Activated CD8-positive, alpha-beta memory T cell treated with anti-CD3 and anti-CD28 coated beads for 4 hours (primary cell): ENCODE results near the gene EPHB2.

ENCODE experiments used
- DNase-seq, 2 donors: peaks; one replicate each; pipeline ENCODE4 v3.0.0-alpha.2; 2020; ENCODE audit warnings: low read depth in 2 of 2

The EPHB2 gene

DNA sequence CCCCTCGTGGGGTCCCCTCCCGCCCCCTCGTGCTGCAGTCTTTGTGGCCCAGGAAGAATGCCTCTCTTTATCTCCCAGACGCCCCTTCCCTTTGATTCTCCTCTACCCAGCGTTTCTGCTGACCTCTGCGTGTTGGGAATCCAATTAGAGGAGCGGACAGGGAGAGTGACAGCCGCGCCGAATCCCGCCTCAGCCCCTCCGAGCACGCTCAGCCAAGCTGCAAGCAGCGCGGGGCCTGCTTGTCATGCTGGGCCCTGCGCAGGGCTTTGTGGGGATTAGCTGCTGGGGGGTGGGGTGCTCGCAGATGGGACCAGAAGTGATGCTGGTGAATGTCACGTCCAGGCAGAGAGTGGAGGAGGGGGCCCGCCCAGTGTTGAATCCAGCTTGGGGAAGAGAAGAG lies 91.1 kb downstream of the EPHB2 start:
- DNase-seq = no peak

DNA sequence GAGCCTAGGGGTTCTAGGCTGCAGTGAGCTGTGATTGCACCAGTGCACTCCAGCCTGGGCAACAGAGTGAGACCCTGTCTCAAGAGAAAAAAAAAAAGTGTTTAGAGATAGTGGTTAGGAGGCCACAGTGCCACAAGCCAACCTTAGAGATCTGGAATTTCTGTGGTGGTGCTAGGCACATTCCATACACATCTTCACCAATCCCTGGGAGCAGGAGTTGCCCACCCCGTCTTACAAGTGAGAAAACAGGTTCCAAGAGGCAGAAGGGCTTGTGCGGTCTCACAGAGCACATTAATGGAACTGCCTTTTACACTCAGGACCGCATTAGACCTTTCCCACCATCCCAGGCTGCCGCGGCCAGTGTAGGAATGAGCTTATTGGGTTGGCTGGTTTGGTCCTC lies 93.2 kb downstream of the EPHB2 start:
- DNase-seq = no peak

DNA sequence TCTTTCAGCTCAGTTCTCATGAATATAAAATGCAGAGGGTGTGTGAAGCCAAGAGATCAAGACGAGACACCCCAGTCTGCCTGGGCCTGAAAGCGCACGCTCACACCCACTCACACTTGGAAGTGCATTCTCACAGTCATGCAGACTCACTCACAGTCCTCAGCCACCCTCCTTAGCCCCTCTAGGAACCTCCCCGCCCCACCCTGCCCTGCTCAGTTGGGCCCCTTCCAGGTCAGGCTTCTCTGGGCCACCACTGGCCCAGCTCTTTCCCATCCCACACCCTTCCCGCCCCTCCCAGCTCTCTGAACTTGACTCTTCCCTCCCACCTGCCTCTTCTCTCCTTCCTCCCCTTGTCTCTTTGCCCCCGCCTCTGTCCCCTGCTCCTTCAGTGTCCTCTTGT lies 93.8 kb downstream of the EPHB2 start:
- no peak for DNase-seq

DNA sequence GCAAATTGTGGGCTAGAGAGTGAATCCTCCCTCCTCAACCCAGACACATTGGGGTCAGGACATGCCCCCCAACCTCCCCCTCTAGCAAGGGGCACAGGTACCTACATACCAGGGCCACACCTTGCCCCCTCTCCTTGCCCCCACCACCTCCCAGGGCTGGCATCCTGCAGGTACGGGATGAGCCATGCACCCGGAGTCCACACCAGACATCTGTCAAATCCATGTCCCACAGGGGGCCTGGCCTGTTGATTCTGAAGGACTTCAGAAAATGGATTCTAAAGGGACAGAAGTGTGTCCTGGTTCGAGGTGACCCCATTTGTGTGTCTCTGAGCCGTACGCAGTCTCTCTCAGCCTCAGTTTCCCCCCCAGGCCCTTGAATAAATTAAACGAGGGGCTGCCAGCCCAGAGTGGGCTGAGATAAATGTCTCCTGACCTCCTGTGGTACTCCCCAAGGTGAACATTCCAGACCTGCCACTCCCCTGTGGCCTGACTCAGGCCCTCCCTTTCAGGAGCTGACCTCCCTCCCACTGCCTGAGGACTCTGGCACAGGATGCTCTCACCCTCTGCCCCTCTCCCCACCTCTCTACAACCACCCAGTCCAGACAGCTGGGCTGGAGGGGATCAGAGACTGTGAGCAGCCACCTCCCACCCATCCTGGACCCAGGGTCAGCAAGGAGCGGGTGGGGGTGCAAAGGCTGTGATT lies 94.5 kb downstream of the EPHB2 start:
- no peak for DNase-seq

DNA sequence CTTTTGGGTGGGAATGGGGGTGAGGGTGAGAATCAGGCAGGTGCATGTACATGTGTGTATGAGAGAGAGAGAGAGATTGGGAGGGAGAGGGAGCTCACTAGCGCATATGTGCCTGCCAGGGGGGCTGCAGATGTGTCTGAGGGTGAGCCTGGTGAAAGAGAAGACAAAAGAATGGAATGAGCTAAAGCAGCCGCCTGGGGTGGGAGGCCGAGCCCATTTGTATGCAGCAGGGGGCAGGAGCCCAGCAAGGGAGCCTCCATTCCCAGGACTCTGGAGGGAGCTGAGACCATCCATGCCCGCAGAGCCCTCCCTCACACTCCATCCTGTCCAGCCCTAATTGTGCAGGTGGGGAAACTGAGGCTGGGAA lies 95.0 kb downstream of the EPHB2 start:
- DNase-seq = no peak

DNA sequence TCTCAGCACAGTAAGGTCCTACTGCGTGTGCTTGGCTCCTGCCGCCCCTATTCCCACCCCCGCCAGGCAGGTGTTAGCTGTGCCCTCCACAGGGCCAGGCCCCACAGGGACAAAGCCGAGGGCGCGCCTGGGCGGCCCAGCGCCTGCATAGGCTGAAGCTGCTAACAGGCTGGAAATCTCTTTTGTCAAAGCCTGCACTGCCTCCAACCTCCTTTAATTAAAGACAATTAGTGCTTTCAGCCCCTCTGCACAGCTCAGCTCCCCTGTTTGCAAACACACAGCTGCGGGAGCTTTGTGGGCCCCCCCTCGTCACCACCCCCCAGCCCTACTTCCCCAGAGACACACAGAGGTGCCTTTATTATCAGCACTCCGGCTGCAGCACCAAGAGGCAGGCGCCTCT lies 95.9 kb downstream of the EPHB2 start:
- DNase-seq = no peak

DNA sequence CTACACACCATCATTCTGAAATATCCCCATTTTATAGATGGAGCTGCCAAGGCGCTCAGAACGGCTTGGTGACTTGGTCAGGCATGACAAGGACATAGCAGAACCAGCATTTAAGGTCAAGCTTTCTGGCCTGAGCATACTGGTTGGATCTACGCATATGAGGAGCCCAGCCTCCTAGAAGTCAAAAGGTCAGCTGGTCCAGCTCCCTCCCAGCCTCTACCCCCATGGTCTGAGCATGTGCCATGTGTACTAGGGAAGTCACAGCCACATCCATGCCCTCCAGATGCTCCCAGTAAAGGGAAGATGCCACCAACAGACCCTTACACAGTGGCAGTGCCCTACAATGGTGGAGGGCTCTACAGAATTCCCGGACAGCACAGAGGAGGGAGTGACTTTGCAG lies 96.7 kb downstream of the EPHB2 start:
- no peak for DNase-seq

DNA sequence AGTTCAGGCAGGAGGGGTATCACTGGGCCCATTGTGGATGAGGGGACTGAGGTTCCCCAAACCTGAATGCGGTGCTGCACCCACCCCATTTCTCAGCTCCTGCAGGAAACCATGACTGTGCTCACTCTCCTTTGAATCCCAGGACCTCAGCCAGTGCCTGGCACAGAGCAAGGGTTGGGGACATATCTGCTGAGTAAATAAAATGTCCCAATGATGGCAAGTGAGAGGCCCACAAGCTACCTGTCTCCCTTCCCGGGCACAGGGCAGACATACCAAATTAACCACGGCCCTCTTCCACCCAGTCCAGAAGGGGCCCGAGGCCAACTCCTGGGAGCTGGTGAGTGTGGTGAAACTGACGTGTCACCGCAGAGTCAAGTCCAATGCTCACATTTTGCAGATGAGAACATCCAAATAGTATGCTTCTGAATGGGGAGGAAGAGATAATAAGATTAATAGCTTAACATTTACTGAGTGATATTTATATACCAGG lies 97.6 kb downstream of the EPHB2 start:
- DNase-seq = no peak

DNA sequence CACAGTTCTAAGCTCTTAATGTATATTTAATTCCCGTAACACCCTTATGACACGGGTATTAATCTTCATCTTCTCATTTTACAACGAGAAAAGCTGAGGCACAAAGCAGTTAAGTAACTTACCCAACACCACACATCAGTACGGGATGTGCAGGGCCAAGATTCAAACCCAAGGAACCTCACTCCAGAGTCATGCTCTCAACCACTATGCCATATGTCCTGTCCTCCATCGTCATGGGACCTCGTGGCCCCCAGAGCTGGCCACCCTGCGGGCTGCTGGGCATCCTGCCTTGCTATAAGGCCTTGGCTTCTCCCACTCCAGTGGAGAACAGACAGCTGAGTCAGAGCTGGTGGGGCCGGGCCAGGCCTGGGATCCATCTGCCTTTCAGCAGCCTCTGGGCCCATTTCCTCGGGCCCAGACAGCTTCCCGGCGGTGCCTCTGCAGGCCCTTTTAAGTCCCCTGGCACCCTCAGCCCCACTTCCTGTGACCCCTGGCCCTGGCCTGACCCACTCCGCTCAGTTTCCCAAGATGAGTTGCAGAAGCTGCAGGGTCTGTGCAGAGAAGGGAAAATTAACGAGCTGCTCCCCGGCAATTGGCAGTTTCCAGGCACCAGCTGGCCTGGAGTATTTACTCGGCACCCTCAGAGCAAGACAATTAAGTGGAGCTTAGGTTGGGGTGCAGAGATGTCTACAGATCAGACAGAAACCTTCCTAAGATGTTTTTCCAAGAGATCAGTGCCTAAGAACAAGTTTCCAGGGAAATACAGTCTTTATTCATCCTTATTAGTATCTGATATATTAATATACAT lies 98.2 kb downstream of the EPHB2 start:
- DNase-seq = no peak

DNA sequence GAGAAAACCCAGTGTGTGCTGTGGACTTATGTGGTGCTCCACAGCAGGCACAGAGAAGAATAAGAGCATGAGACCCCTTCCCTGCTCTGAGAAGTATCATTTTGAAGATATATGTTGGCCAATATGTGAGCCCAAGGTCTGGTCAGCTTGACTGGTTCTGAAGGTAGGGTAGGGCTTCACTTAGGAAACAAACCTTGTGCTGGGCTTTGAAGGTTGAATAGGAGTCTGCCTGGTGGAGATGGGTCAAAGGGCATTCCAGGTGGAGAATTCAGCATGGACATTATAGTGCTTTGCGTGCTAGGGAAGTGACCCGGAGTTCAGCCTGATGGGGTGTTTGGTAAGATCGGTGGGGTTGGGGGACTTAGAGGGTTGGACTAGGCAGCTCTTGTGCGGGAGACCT lies 99.1 kb downstream of the EPHB2 start:
- no peak for DNase-seq

DNA sequence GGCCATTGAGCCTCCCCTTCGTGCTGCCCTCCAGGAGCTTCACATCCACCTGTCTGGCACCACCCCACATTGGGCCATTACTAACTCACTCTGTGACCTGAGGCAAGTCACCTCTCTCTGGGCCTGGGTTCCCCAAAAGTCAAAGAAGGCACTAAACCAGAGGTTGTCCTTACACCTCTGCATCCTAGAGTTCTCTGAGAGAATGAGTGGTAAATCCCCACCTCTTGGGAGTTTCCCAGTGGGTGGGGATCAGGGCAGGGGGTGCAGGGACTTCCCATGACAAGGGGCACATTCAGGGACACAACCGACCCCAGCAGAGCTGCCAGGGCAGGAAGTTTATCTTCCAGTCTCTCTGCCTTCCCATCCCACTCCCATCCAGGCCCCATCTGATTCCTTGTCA lies 99.7 kb downstream of the EPHB2 start:
- no peak for DNase-seq

DNA sequence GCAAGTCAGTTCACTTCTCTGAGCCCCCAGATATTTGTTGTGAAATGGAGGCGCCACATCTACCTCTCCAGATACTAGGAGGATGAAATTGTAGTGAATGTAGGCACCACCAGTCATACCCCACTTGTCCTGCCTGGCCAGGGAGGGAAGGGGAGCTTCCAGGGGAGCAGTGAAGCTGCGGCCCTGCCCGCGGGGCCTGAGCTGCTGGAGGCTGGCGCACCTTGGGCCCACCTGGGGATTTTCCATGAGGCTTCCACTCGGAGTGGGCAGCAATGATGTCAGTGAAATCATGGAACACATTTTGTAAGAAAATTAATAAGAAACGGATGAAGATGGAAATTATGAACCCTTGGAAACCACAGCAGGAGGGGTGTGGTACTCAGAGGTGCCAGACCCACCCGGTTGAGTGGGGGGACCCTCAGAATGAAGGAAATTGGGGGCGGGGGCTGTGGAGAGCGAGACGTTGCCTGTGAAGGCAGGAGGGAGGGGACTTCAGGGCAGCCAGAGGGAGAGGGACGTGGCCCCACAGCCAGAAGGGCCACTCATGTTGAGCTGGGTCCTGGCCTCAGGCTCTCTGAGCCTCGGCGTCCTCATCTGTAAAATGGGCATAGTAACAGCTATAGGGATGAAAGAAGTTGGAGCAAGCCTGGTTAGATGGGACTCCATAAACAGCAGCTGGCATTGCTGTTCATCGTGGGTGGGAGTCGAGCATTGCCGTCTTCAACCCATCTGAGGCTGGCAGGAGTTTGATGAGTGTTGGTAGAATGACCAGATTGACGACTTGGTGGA lies 101.6 kb downstream of the EPHB2 start:
- no peak for DNase-seq

DNA sequence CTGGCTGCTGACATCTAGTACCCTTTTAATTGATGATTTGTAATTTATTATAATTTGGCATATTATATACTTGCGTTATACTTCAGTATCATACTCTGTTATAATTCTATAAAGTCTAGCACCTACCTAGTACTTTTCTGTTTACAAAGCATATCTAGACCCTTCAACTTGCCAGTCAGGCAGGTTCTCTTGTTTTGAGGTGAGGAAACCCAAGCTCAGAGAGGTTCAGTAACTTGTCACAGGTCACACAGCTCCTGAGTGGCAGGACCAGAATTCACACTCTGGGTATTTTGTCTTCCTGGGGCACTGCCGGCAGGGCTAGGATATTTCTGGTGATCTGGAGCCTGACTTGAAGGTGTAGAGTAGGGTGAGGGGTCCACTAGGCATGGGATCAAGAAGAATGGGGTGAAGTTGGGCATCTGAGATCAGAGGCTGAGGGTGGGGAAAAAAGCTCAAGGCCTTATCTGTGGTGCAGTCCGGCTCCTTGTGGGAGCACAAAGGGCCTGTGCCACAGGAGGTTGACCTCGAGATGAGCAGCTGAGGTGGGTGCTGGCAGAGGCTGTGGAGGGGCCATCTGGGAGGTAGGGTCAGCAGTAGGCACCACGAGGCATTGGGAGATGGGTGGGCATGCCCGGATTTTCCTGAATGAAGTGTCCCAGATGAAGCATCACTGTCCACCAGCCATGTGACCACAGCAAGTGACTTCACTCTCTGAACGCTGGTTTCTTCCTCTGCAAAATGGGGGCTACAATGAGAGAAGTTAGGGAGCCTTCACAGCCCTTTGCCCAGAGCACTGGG lies 102.6 kb downstream of the EPHB2 start:
- DNase-seq = no peak

DNA sequence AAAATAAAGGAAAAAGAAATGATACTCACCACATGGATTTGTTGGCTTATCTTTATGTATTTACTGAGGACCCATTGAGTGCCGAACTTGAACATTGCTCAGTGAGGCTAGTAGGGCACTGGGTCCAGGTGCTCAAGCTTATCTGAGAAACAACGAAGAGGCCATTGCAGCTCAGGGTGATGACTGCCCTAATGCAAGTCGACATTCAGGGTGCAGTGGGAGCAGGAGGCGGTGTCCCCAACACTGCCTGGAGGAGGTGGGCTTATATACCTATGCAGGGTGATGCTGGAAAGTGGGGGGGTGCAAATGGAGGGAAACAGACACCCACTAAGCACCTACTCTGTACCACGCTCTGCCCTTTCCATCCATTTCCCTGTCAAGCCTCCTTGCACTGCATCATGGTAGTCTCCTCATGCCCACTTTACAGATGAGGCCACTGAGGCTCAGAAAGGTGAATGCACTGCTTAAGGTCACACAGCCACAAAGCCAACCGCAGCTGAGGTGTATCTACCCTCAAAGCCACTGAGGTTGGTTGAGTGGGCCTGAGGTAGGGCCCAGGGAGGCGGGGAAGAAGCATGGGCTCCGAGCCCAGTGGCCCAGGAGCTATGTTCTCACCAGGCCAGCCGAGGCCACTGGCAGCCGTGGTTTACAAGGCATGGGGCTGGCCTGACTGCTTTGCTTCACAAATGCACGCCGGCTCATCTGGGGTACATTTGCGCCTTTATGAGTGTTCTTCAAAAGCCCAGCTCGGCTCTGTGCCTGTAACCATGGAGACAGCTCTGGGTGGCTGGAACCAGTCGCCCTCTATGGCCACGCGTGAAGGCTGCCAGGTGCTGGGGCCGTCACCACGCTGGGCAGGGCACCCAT lies 103.8 kb downstream of the EPHB2 start:
- no peak for DNase-seq

DNA sequence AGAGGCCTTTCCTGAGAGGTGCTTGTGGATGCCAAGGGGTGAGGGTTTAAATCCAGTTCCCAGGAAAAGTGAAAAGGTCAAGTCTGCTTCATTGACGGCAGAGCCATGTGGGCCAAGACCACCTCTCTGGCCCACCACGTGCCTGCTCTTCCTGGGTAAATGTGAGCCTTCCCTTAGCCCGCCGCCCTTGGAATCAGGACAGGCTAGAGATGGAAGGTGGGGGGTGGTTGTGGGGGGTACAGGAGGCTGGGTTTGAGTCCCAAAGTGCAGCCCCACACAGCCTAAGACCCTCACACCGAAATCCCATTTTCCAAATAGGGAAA lies 104.4 kb downstream of the EPHB2 start:
- no peak for DNase-seq

DNA sequence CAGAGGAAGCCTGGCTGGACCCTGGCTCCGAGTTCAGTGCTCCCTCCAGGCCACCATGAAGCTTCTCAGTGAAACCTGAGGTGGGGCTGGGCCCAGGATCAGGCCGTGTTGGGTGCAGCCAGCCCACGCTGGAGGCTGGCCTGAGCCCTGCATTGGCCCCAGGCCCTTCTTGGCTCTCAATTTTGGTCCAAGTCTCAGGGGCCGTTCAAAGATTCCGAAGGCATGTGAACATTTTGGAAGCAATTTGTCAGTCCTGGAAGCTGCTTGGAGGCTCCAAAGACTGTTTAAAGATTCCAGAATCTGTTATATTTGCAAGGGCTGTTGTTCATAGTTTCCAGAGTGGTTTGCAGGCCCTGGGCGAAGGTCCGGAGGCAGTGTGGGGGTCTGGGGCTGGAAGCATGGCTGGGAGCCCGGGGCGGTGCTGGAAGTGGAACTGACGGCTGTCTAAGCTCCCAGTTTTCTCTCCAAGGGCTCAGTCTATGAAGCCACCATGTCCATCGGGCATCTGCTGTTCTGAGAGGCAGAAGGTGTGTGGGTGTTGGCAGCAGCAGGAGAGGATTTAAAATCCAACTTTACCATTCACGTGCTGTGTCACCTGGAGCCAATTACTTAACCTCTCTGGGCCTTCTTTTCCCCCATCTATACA lies 104.9 kb downstream of the EPHB2 start:
- no peak for DNase-seq

DNA sequence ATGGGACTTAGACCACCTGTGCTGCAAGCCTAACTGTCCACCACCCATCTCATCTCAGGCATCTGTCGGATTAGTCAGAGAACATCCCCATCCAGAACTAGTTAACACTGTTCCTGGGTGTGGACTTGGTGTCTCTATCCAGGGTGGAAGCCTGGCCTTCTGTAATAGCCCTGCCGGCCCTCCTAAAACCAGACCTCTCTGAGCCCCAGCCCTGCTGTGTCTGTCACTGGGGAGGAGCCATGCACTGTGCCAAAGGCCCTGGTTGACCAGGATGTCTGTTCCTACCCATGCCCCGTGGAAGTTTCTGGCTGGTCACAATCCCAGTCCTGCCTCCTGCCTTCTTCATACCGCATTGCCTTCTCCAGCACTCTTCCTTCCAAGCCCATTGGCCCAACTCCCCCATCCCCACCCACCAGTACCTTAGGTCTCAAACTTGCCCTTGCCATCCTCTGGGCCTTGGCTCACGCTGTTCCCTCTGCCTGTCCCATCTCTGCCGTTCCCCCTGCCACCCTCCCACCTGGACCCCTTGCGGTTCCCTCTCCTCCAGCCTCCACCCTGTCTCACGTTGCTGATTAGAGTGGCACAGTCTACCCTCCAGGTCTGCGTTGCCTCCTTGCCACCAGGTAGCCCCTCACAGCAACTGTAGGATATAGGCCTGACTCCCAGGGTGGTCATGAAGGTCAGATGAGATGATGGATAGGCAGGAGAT lies 105.6 kb downstream of the EPHB2 start:
- no peak for DNase-seq

DNA sequence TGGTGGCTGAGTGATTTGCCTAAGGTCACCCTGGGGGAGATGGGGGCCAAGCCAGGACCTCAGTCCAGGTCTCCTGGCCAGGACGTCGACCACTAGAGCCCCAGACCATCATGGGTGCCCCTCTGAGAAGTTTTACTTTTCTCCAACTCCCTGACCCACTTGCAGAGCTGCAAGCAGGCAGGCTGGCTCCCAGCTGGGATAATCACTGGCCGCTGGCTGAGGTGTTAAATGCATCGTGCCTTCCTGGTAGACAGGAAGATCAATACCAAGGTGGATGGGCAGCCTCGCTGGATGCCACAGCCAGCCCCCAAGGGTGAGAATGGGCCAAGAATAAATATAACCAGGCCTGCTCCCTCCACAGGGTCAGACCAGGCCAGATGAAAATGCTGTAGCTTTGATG lies 106.2 kb downstream of the EPHB2 start:
- DNase-seq = no peak

DNA sequence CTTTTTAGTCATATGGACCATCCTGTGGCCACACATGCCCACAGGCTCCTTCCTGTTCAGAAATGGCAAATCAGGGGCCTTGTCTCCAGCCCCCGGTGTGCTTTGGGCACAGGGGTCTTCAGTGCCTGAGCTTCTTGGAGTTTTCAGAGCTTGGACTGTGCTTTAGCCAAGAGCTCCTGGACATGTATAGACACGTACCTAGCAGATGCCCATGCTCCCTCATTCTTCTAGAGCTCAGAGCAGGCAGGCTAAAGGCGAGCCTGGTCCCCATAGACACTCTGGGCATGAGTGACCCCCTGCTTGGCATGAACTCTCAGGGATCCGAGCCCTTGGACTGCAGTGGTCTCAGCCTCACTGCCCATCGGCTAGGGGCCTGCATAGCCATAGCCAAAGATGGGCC lies 106.8 kb downstream of the EPHB2 start:
- no peak for DNase-seq
